Esophagus squamous epithelium (tissue), 5 donors: Measurements from ENCODE around the gene ITPR2. TPM values are rescaled to one million over a fixed set of nuclear protein-coding genes. Genes with fewer than 3 reads are reported as not detected.

Source experiments
- DNase-seq: peaks from one replicate; lab custom pipeline; 2025; lab: John Stamatoyannopoulos, UW
- H3K27ac ChIP-seq, 4 donors: fragments of 200-600 bp; sonication (generic); one replicate each; pipeline ENCODE4 v1.5.1; 2016 to 2019; ENCODE audit warnings: mild to moderate bottlenecking in 1 of 4
- H3K27me3 ChIP-seq, 4 donors: fragments of 200-600 bp; sonication (generic); 1 replicate in 3 of 4; 2 replicates in 1 of 4; pipeline versions ENCODE4 v1.5.1 to v1.6.0; 2017 to 2021; ENCODE audit warnings: antibody characterized with exemption in 1 of 4
- H3K36me3 ChIP-seq, 3 donors: fragments of 200-600 bp; sonication (generic); one replicate each; pipeline ENCODE4 v1.5.1; 2016 to 2019
- H3K4me1 ChIP-seq, 3 donors: fragments of 200-600 bp; sonication (generic); one replicate each; pipeline ENCODE4 v1.5.1; 2017 to 2019
- H3K4me3 ChIP-seq, 4 donors: fragments of 200-600 bp; sonication (generic); 1 replicate in 3 of 4; 2 replicates in 1 of 4; pipeline ENCODE4 v1.5.1; 2016 to 2019; ENCODE audit warnings: mild to moderate bottlenecking in 2 of 4, moderate library complexity in 1 of 4
- H3K9me3 ChIP-seq, 3 donors: fragments of 200-600 bp; sonication (generic); one replicate each; pipeline ENCODE4 v1.5.1; 2016 to 2019
- POLR2A ChIP-seq, 4 donors: fragments of 450-650 bp; IDR thresholded peaks; one replicate each; pipeline ENCODE4 v1.6.1; 2017; ENCODE audit warnings: antibody characterized with exemption in 4 of 4, mild to moderate bottlenecking in 4 of 4, moderate library complexity in 3 of 4
- WGBS, 2 donors: methylation state at CpG; one replicate each; pipeline ENCODE4 v1.1.5; 2018; 5-methylcytosine and 5-hydroxymethylcytosine counted together
- intact Hi-C: fragments of 100-400 bp; cut with DNase I; formaldehyde crosslinking; loops from one replicate; pipeline ENCODE4 v1.15.0; 2022
- total RNA-seq, 4 donors: library from RNA; depleted of rRNA; stranded (reverse); fragments of >200 nt; gene quantifications; one replicate each; pipeline ENCODE4 v1.1.0, GENCODE V29; 2016
- TF ChIP-seq, protein P1 (sequence below), 6 experiments: fragments of 450-650 bp in 4 of 6; fragments of 200-600 bp in 2 of 6; sonication (generic) in 2 of 6; IDR thresholded peaks; one replicate each; pipeline ENCODE4 v1.5.1; 2016 to 2019; ENCODE audit warnings: antibody characterized with exemption in 6 of 6, mild to moderate bottlenecking in 4 of 6, moderate library complexity in 4 of 6
- donor health status: DM: yes; HTN: yes; CAD: no.

ITPR2 gene
- total RNA-seq, 4 donors from 2014 or later, result 30.7 to 49.3 (median 37.6) TPM

DNA sequence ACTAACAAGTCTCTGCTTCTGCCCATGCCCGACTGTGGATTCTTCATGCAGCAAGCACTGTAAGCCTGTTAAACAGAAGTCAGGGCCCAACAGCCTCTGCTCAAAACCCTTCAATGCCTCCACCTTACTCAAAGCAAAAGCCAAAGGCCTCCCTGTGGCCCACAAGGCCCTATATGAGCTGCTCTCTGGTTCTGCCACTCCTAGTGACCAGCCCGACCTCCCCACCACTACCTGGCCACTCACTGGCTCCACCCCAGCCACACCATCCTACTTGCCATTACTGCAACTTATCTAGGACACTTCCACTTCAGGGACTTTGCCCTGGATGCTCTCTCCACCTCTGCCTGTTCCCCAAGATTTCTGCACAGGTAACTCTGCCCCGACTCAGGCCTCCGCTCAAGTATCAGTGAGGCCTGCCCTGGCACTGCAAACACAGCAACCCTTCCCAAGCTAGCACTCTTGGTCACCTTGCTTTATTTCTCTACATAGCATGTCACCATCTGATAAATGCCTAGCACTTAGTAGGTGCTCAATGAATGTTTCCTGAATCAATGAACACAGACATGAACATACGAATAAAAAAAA is 88.9 kb downstream of the ITPR2 start:
- H3K27ac ChIP-seq, result no peak overlapping the region
- no peak for TF ChIP-seq POLR2A (IDR thresholded peaks at IDR 0.05)
- TF ChIP-seq, protein P1, sequence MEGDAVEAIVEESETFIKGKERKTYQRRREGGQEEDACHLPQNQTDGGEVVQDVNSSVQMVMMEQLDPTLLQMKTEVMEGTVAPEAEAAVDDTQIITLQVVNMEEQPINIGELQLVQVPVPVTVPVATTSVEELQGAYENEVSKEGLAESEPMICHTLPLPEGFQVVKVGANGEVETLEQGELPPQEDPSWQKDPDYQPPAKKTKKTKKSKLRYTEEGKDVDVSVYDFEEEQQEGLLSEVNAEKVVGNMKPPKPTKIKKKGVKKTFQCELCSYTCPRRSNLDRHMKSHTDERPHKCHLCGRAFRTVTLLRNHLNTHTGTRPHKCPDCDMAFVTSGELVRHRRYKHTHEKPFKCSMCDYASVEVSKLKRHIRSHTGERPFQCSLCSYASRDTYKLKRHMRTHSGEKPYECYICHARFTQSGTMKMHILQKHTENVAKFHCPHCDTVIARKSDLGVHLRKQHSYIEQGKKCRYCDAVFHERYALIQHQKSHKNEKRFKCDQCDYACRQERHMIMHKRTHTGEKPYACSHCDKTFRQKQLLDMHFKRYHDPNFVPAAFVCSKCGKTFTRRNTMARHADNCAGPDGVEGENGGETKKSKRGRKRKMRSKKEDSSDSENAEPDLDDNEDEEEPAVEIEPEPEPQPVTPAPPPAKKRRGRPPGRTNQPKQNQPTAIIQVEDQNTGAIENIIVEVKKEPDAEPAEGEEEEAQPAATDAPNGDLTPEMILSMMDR (IDR thresholded peaks at IDR 0.05), result no peak
- intact Hi-C loops, result no loop called here
- peaks cover 0 to 4% (median 0%) of the 10 kb centered on the region in 3 donors for H3K9me3 ChIP-seq
- no peaks in the 10 kb centered on the region for H3K36me3 ChIP-seq
- H3K4me1 ChIP-seq, result peaks cover 13 to 72% (median 14%) of the 10 kb centered on the region in 3 donors
- H3K27me3 ChIP-seq, result no peaks in the 10 kb centered on the region
- DNase-seq, result no peak
- WGBS, 2 donors, result 98 to 99% methylated on average over 5 of the region's 5 CpGs
- no peak overlapping the region for H3K4me3 ChIP-seq

DNA sequence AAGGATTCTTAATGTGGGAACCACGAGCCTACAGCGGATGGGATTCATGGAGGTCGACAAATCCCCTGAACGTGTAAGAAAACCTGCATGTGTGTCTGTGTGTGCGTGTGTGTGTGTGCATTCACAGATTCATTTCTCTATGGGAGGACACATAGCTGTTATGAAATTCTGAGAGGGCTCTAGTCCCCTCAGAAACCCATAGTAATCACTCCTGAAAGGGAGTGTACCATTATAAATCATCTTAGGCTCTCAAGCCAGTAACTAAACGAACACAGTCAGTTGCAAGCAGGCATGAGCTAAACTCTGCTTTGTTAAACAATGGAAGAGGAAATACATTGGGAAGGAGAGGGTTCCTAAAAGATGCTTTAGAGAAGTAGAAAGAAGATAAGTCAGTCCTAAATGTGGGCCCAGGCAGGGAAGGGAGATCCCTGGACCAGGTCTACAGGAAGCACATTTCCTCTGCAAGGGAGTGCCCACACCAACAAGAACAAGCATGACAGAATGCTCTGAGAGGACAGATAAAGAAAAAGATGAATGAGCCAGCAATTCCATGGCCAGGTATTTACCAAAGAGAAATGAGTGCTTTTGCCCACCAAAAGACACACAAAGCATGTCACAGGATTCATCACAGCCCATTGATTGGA is 91.3 kb downstream of the ITPR2 start:
- Histone ChIP-seq H3K4me1 (peaks cover 11 to 66% (median 13%) of the 10 kb centered on the region in 3 donors), H3K27me3 (no peaks in the 10 kb centered on the region), H3K36me3 (no peaks in the 10 kb centered on the region), H3K27ac (peak overlapping the region; percentile 36 to 70 (median 50)), H3K9me3 (peaks cover 0 to 6% (median 0%) of the 10 kb centered on the region in 3 donors), H3K4me3 (no peak overlapping the region)
- 67 to 76% methylated on average over 6 of the region's 6 CpGs for WGBS, 2 donors
- intact Hi-C loops, result no loop called here
- TF ChIP-seq, protein P1 (IDR thresholded peaks at IDR 0.05), result no peak
- TF ChIP-seq POLR2A (IDR thresholded peaks at IDR 0.05), result no peak
- DNase-seq, result no peak

DNA sequence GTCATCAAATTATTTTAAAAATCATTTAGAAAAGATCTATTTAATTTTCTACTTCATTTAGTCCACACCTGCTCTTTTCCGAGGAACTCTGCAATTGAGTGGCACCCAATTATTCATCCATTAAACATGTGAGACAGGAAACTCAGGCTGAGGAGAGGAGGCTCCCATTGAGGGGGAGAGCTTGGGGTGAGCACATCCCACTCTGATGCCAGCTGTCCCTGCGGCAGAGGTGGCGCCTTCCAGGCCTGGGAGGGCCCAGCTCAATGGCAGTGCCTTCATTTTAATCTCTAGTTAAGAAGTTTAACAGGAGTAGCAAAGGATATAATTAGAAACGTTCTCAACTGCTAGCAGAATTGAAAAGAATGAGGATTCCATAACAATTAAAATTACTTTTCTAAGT is 92.0 kb downstream of the ITPR2 start:
- TF ChIP-seq, protein P1 (IDR thresholded peaks at IDR 0.05), result no peak
- no peak for TF ChIP-seq POLR2A (IDR thresholded peaks at IDR 0.05)

DNA sequence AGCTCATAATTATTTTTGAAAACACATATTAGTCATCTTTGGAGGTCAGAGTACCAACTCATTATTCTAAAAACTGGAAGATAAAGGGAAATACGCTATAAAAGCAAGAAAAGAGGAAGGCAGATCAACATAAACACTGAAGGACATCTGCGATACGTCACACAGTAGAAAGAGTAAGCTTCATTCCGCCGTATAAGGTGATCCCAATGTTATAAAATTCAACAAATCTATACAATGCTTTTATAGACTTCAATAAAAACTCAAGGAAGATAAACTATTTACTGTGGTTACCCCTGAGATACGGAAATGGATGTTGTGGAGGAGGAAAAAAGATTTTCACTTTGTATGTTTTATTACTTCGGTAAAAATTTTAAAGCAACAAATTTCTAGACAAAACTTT is 92.6 kb downstream of the ITPR2 start:
- Histone ChIP-seq H3K4me3 (no peak overlapping the region), H3K27ac (peak overlapping the region in 2 of 4 donors; percentile 57 to 70), H3K36me3 (no peaks in the 10 kb centered on the region), H3K4me1 (peaks cover 11 to 60% (median 13%) of the 10 kb centered on the region in 3 donors), H3K27me3 (no peaks in the 10 kb centered on the region), H3K9me3 (peaks cover 0 to 6% (median 0%) of the 10 kb centered on the region in 3 donors)
- intact Hi-C loops, result no loop called here
- DNase-seq, result no peak
- 88 to 90% methylated on average over 7 of the region's 7 CpGs for WGBS, 2 donors
- TF ChIP-seq, protein P1 (IDR thresholded peaks at IDR 0.05), result no peak
- no peak for TF ChIP-seq POLR2A (IDR thresholded peaks at IDR 0.05)

More for the DNA sequence above, 92.0 kb downstream of the ITPR2 start:
- Histone ChIP-seq H3K9me3 (peaks cover 0 to 6% (median 0%) of the 10 kb centered on the region in 3 donors), H3K27me3 (no peaks in the 10 kb centered on the region), H3K27ac (peak overlapping the region; percentile 36 to 70 (median 50)), H3K4me3 (no peak overlapping the region), H3K36me3 (no peaks in the 10 kb centered on the region), H3K4me1 (peaks cover 11 to 64% (median 13%) of the 10 kb centered on the region in 3 donors)
- no peak for DNase-seq
- intact Hi-C loops, result no loop called here
- WGBS, 2 donors, result 40 to 48% methylated on average over 2 to 4 of the region's 4 CpGs

DNA sequence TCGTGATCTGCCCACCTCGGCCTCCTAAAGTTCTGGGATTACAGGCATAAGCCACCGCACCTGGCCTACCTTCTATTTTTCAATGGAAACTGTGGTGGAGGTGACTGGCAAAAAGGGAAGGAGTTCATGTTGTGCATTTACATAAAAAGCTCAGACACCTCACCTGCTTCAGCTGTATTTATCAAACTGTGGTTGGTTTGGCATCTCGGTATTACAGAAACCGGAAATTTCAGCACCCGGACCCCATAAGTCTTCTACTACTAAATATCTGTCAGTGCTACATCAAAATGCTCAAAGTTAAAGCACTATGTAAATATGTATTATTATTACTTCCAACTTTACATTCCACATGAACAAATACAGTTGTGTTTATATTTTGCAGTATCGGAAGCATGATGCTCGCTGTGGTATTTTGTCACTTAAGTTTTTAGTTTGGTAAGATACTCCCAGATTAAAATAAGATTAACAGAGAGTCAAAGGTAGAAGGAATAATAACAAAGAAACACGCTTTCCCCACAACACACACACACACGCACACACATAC is 95.4 kb downstream of the ITPR2 start:
- H3K4me3 ChIP-seq, result peak overlapping the region in 1 of 4 donors; percentile 16
- DNase-seq, result no peak
- H3K9me3 ChIP-seq, result peaks cover 0 to 6% (median 0%) of the 10 kb centered on the region in 3 donors
- 60 to 67% methylated on average over 10 of the region's 10 CpGs for WGBS, 2 donors
- no peaks in the 10 kb centered on the region for H3K27me3 ChIP-seq
- no peaks in the 10 kb centered on the region for H3K36me3 ChIP-seq
- H3K27ac ChIP-seq, result peak overlapping the region; percentile 50 to 67 (median 60)
- intact Hi-C loops, result no loop called here
- H3K4me1 ChIP-seq, result peaks cover 13 to 76% (median 16%) of the 10 kb centered on the region in 3 donors
- TF ChIP-seq, protein P1 (IDR thresholded peaks at IDR 0.05), result no peak
- no peak for TF ChIP-seq POLR2A (IDR thresholded peaks at IDR 0.05)
